Panc1 (cell line): Measurements from ENCODE around the gene WBP1L. TPM values are rescaled to one million over a fixed set of nuclear protein-coding genes. Genes with fewer than 3 reads are reported as not detected.
A peak's percentile ranks its signal among the peaks of the same experiment; 100 is the strongest.

Source experiments
- ATAC-seq: fragments of 200-7000 bp; cut with Tn5 transposase; 2 replicates; pipeline ENCODE4 v1.9.1; 2020; ENCODE audit warnings: mild to moderate bottlenecking, moderate library complexity
- BruUV-seq: library from RNA; stranded (reverse); fragments of 400-500 nt; replicated peaks from 2 replicates; lab custom pipeline; 2021; lab: Mats Ljungman, UMichigan
- CTCF ChIA-PET: fragments of 300-600 bp; sonication (Branson Sonifier 250); formaldehyde crosslinking; loops from one replicate; lab custom pipeline; 2022; ENCODE audit warnings: antibody characterized with exemption; lab: Charles Lee
- POLR2A ChIA-PET: fragments of 300-600 bp; sonication (Branson Sonifier 250); formaldehyde crosslinking; loops from one replicate; lab custom pipeline; 2022; ENCODE audit warnings: antibody characterized with exemption; lab: Charles Lee
- DNase-seq: peaks from one replicate; pipeline ENCODE4 v3.0.0-alpha.2; 2010; ENCODE audit warnings: low read depth, low spot score
- H3K27ac ChIP-seq: 2 replicates; pipeline ENCODE4 v1.5.1; 2011; ENCODE audit warnings: mild to moderate bottlenecking, low read length, inconsistent platforms
- H3K27me3 ChIP-seq: fragments of 200-500 bp; sonication (Bioruptor generic); 2 replicates; pipeline ENCODE4 v1.6.0; 2014; ENCODE audit warnings: low read length, inconsistent platforms; ENCODE audit not compliant: control insufficient read depth, insufficient read depth
- H3K36me3 ChIP-seq: fragments of 200-500 bp; sonication (Bioruptor generic); 2 replicates; pipeline ENCODE4 v1.5.1; 2014; ENCODE audit warnings: inconsistent platforms, mild to moderate bottlenecking, low read length, moderate library complexity; ENCODE audit not compliant: control insufficient read depth, insufficient read depth
- H3K4me1 ChIP-seq: 2 replicates; pipeline ENCODE4 v1.5.1; 2011; ENCODE audit warnings: inconsistent platforms, mild to moderate bottlenecking, low read length, moderate library complexity; ENCODE audit not compliant: control insufficient read depth, insufficient read depth
- H3K4me3 ChIP-seq, 2 experiments: 2 replicates each; pipeline ENCODE4 v1.5.1; 2011 to 2012; ENCODE audit warnings: low read depth in 2 of 2, low read length in 2 of 2, mild to moderate bottlenecking in 2 of 2, inconsistent platforms in 1 of 2, moderate library complexity in 1 of 2
- H3K9me3 ChIP-seq: fragments of 200-500 bp; sonication (Bioruptor generic); 2 replicates; pipeline ENCODE4 v1.5.1; 2014; ENCODE audit warnings: low read depth, mild to moderate bottlenecking, inconsistent platforms, low read length, moderate library complexity; ENCODE audit not compliant: control insufficient read depth, insufficient read depth
- POLR2AphosphoS5 ChIP-seq: IDR thresholded peaks from 2 replicates; pipeline ENCODE4 v1.6.1; 2012; ENCODE audit warnings: mild to moderate bottlenecking, low read depth, low read length, moderate library complexity
- SIN3A ChIP-seq: IDR thresholded peaks from 2 replicates; pipeline ENCODE4 v1.6.1; 2012; ENCODE audit warnings: low read depth, mild to moderate bottlenecking, low read length, moderate library complexity, borderline replicate concordance; ENCODE audit not compliant: insufficient read depth
- TCF7L2 ChIP-seq: IDR thresholded peaks from 2 replicates; pipeline ENCODE4 v1.6.1; 2011; ENCODE audit warnings: mild to moderate bottlenecking, low read depth, low read length, inconsistent platforms
- in situ Hi-C: cut with HindIII; loops from 2 replicates; pipeline ENCODE4 v1.10.0; 2016; ENCODE audit warnings: low sequenced_read_pairs, low pct_unique_long_range_greater_than_20kb
- intact Hi-C: fragments of 100-400 bp; cut with micrococcal nuclease; formaldehyde crosslinking; loops from one replicate; pipeline ENCODE4 v1.10.0; 2022; ENCODE audit not compliant: unreplicated experiment
- total RNA-seq: library from RNA; stranded (reverse); gene quantifications from one replicate; pipeline ENCODE4 v1.2.1, GENCODE V29; 2021; ENCODE audit not compliant: unreplicated experiment
- TF ChIP-seq, protein P1 (sequence below): fragments of 450-650 bp; IDR thresholded peaks from 2 replicates; pipeline ENCODE4 v1.5.1; 2017; ENCODE audit warnings: mild to moderate bottlenecking
- TF ChIP-seq, protein P2 (sequence below), 2 experiments: IDR thresholded peaks; 2 replicates each; pipeline ENCODE4 v1.6.1; 2011 to 2012; ENCODE audit warnings: low read depth in 2 of 2, control low read depth in 1 of 2, low read length in 1 of 2, mild to moderate bottlenecking in 1 of 2, moderate library complexity in 1 of 2; ENCODE audit not compliant: insufficient read depth in 1 of 2

WBP1L gene
- total RNA-seq, 1 experiment from 2014 or later: 91.3 TPM

DNA sequence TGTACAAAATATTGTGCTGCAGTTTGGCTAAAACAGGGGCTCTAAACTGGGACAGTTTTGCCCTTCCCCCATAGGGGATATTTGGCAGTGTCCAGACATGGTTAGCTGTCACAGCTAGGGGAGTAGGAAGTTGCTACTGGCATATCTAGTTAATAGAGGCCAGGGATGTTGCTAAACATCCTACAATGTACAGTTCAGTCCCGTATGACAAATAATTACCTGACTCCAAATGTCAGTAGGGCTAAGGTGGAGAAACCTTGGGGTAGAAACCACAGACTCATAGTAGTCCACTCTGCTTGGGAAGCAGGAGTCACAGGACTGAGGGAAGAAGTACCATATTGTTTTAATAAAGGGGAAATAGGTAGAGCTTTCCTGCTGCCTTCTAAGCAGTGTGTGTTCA lies 39.8 kb downstream of the WBP1L start:
- ChIA-PET POLR2A (no interaction called here), CTCF (no interaction called here)
- no peaks in the 10 kb centered on the region for H3K9me3 ChIP-seq
- no peak for DNase-seq
- no peak overlapping the region for H3K4me3 ChIP-seq
- peaks cover 65% of the 10 kb centered on the region for H3K4me1 ChIP-seq
- in situ Hi-C loops: no loop called here
- no peaks in the 10 kb centered on the region for H3K27me3 ChIP-seq
- no peaks in the 10 kb centered on the region for H3K36me3 ChIP-seq
- intact Hi-C loops: no loop called here
- no TSS peak for BruUV-seq
- peak overlapping the region; percentile 80 for H3K27ac ChIP-seq
- TF ChIP-seq TCF7L2 (no peak), SIN3A (no peak), POLR2AphosphoS5 (no peak)
- TF ChIP-seq, protein P1, sequence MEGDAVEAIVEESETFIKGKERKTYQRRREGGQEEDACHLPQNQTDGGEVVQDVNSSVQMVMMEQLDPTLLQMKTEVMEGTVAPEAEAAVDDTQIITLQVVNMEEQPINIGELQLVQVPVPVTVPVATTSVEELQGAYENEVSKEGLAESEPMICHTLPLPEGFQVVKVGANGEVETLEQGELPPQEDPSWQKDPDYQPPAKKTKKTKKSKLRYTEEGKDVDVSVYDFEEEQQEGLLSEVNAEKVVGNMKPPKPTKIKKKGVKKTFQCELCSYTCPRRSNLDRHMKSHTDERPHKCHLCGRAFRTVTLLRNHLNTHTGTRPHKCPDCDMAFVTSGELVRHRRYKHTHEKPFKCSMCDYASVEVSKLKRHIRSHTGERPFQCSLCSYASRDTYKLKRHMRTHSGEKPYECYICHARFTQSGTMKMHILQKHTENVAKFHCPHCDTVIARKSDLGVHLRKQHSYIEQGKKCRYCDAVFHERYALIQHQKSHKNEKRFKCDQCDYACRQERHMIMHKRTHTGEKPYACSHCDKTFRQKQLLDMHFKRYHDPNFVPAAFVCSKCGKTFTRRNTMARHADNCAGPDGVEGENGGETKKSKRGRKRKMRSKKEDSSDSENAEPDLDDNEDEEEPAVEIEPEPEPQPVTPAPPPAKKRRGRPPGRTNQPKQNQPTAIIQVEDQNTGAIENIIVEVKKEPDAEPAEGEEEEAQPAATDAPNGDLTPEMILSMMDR: no peak
- TF ChIP-seq, protein P2, sequence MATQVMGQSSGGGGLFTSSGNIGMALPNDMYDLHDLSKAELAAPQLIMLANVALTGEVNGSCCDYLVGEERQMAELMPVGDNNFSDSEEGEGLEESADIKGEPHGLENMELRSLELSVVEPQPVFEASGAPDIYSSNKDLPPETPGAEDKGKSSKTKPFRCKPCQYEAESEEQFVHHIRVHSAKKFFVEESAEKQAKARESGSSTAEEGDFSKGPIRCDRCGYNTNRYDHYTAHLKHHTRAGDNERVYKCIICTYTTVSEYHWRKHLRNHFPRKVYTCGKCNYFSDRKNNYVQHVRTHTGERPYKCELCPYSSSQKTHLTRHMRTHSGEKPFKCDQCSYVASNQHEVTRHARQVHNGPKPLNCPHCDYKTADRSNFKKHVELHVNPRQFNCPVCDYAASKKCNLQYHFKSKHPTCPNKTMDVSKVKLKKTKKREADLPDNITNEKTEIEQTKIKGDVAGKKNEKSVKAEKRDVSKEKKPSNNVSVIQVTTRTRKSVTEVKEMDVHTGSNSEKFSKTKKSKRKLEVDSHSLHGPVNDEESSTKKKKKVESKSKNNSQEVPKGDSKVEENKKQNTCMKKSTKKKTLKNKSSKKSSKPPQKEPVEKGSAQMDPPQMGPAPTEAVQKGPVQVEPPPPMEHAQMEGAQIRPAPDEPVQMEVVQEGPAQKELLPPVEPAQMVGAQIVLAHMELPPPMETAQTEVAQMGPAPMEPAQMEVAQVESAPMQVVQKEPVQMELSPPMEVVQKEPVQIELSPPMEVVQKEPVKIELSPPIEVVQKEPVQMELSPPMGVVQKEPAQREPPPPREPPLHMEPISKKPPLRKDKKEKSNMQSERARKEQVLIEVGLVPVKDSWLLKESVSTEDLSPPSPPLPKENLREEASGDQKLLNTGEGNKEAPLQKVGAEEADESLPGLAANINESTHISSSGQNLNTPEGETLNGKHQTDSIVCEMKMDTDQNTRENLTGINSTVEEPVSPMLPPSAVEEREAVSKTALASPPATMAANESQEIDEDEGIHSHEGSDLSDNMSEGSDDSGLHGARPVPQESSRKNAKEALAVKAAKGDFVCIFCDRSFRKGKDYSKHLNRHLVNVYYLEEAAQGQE (IDR thresholded peaks at IDR 0.05; ENCODE audit: insufficient read depth in 1 of 2, low read depth in 2 of 2, low read length in 1 of 2): no peak
- peak; percentile 43 for ATAC-seq

DNA sequence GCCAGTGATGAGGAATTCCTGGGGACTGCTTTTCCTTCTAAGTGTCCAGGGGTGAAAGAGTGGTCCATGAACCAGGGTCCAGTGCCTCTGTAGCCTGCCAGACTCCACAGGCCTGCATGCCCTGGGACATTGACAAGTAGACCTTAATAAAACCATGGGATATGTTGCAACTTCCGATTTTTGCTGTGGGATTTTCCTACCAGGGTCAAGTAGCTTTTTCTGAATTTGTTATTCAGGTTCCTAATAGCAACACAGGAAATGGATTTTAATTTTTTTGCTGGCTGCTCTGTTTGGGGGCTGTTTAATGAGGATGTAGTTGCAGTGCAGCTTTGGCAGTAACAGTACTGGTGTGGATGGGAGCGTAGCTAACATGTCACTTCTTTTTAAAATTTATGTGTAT lies 42.1 kb downstream of the WBP1L start:
- intact Hi-C loops: no loop called here
- ATAC-seq (no peak), DNase-seq (no peak)
- ChIA-PET POLR2A (no interaction called here), CTCF (no interaction called here)
- no peaks in the 10 kb centered on the region for H3K9me3 ChIP-seq
- H3K4me3 ChIP-seq: no peak overlapping the region
- H3K27ac ChIP-seq: no peak overlapping the region; the same call in 1 of the 2 replicates
- in situ Hi-C loops: no loop called here
- H3K27me3 ChIP-seq: no peaks in the 10 kb centered on the region
- no peaks in the 10 kb centered on the region for H3K36me3 ChIP-seq
- H3K4me1 ChIP-seq: peaks cover 46% of the 10 kb centered on the region
- no TSS peak for BruUV-seq
- TF ChIP-seq TCF7L2: no peak
- TF ChIP-seq, protein P1: no peak
